HG03139 (cell line): ENCODE measurements around the gene CFAP53.
"Not testable (repeated sequence)": the region's sequence is repeated elsewhere in the genome, so short reads cannot be mapped to it uniquely, and the experiment has no call there.

Experiments
- ATAC-seq: cut with Tn5 transposase; IDR thresholded peaks from one replicate; pipeline ENCODE4 v1.9.1; 2021; ENCODE audit not compliant: unreplicated experiment

CFAP53 gene

DNA sequence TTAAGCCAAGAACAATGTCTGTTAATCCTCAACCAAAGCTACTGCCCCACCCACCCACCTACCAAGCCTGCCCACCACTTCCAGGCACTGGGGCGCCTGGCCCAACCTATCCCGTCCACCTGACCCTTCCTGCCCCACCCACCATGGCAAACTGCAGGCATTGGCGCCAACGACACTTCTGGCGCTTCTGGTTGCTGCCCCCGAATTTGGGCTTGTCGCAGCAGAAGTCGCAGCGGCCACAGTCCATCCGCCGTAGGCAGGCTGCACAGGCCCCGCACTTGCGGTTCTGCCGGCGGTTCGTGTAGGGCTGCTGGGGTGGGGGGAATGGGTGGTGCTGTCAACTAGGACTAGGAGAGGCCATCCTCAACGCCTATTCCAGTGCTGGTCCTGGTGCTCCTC lies 7.7 kb upstream of the CFAP53 start:
- ATAC-seq: no peak

- ATAC-seq: no peak
Measured at GRCh38 chr18:50273203-50274043, 7.1 kb upstream of the CFAP53 start.

- no peak for ATAC-seq
Measured at GRCh38 chr18:50272568-50272967, 6.3 kb upstream of the CFAP53 start.

DNA sequence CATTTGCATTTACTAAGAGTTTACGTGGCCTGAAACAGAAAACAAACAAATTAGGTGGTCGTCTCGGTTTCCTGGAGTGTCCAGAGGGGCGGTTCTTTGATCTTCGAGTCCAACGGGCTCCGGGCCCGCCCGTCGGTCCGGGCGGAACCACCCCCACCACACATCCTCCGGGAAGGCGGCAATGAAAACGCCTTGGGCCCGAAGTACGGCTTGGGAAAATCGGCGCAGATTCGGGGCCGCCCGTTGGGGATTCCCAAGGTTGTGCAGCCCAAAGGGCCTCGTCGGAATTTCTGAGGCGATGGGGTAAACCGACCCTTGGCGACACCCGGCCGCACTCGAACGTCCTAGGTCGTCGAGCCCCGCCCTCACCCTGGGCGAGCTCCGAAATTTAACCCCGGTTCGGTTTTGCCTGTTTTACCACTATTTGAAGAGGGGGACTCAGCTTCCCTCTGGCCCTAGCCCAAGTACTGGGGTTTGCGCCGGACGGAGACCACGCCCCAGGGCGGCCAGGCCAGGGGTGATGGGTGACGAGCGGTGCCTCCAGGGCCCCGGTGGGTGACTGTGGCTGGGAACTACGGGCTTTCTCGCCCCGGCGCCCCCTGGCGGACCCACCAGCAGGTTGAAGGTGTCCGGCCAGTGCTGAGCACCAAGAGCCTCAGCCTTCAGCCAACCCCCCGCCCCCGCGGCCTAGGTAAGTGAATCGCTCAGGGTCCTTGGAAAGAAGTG lies 1.9 kb upstream of the CFAP53 start:
- ATAC-seq: peak; percentile 66

- no peak for ATAC-seq
Measured at GRCh38 chr18:50262977-50263376, 3.3 kb downstream of the CFAP53 start.

- no peak for ATAC-seq
Measured at GRCh38 chr18:50250935-50251334, 15.4 kb downstream of the CFAP53 start.

- no peak for ATAC-seq
Measured at GRCh38 chr18:50249576-50249975, 16.7 kb downstream of the CFAP53 start.

DNA sequence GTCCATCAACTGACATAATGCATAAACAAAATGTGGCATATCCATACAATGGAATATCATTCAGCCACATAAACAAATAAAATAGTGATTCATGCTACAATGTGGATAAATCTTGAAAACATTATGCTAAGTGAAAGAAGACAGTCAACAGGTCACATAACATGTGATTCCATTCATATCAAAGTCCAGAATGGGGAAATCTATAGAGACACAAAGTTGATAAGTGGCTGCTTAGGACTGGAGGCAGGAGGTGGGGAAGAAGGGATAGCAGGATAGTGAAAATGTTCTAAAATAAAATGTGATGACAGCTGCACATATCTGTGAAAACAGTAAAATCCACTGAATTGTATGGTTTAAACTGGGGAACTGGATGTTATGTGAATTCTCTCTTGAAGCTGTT lies 18.7 kb downstream of the CFAP53 start:
- no peak for ATAC-seq

- not testable (repeated sequence) for ATAC-seq
Measured at GRCh38 chr18:50241768-50242167, 24.5 kb downstream of the CFAP53 start.

GRCh38 chr18:50240080-50240563 lies 26.2 kb downstream of the CFAP53 start:
- no peak for ATAC-seq

GRCh38 chr18:50232419-50232818 lies 33.9 kb downstream of the CFAP53 start:
- no peak for ATAC-seq

DNA sequence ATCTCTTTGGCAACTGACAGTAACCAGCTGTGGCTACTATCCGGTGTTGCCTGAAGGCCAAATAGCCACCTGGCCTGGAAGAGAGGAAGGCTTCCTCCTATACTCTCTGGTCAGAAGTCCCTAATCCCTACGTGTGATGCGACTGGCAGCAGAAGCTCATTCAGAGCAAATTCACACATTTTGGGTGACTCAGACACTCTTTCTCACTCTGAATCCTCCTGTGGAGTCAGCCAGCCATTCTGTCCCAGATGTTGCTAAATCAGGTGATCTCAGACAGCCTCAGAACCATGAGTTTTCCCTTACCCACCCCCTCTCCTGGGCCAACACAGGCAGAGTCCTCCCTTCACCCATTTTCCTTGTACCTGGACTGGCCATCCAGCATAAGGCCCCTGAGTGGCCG lies 34.7 kb downstream of the CFAP53 start:
- ATAC-seq: no peak

DNA sequence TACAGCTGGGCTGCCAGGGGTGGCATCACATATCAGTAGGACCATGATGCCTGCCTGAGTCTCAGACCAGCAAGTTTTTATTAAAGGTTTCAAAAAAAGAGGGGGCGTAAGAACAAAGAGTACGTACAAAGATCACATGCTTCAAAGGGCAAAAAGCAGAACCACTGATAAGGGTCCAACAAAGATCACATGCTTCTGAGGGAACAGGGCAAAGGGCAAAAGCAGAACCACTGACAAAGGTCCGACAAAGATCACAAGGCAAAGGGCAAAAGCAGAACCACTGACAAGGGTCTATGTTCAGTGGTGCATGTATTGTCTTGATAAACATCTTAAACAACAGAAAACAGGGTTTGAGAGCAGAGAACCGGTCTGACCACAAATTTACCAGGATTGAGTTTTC lies 46.0 kb downstream of the CFAP53 start:
- not testable (repeated sequence) for ATAC-seq

DNA sequence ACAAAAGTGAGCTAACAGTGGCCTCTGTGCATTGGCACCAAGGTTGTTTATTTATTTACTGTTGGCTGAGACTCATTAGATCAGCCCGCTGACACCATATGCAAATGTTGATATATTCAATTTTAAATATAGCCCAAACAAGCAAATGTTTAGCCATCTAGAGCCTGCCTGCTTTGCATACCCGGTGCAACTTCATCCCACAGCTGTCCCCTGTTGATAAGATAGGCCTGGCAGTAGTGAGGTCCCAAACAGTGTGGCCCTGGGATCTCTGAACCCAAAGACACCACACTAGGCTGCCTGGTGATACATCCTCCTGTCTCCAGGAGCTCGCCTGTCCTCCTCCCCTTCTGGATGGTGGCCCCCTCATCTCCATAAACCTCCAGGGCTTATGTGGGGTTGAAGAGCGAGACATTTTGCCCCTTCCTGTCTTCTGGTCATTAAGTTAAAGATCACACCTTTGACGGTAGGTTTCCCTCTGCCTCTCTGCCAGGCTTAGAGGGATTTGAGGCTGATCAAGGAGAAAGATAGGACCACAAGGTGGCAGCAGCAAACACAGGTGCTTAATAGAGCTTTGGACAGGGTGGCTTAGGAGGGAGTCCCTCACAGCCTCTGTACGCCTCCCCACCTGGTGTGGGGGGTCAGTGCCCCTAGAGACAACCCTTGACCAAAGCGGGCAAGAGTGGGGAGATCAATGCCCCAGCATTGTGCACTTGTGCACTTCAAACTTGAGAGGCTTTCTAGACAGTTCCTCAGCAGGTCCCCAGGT lies 47.7 kb downstream of the CFAP53 start:
- ATAC-seq: no peak

GRCh38 chr18:50209311-50209710 lies 57.0 kb downstream of the CFAP53 start:
- ATAC-seq: no peak

DNA sequence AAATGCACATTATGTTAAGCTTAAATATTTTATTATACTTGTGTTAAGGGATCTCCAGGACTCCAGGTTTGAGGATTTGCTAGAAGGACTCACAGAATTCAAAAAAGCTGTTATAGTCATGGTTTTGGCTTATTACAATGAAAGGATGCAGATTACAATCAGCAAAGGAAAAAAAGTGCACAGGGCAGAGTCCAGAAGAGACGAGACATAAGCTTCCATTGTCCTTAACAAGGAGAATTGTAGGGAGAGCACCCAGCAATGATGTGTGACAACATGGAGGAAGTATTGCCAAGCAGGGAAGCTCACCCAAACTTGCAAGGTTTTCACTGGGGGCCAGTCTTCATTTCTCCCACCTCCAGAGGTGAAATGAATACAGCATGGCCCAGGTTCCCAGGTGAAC lies 58.6 kb downstream of the CFAP53 start:
- no peak for ATAC-seq

GRCh38 chr18:50203801-50204604 lies 62.3 kb downstream of the CFAP53 start:
- ATAC-seq: no peak

- no peak for ATAC-seq
Measured at GRCh38 chr18:50201476-50202018, 64.7 kb downstream of the CFAP53 start.

DNA sequence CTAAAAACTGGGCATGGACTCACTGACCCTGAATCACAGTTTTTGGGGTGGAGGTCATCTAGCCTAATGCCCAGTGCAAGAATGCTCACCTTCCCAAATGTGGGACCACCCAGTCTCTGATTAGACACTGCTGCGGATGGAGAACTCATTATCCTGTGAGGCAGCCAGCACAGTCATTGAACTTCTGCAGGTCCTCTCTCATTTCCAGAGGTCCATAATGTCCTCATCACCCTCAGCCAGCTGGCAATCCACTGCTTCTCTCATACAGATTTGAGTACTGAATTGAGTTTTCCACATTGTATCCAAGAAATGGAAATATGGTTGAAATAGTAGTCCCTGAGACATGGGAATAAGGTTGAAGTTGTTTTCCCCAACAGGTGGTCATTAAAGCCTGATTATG lies 66.4 kb downstream of the CFAP53 start:
- no peak for ATAC-seq

DNA sequence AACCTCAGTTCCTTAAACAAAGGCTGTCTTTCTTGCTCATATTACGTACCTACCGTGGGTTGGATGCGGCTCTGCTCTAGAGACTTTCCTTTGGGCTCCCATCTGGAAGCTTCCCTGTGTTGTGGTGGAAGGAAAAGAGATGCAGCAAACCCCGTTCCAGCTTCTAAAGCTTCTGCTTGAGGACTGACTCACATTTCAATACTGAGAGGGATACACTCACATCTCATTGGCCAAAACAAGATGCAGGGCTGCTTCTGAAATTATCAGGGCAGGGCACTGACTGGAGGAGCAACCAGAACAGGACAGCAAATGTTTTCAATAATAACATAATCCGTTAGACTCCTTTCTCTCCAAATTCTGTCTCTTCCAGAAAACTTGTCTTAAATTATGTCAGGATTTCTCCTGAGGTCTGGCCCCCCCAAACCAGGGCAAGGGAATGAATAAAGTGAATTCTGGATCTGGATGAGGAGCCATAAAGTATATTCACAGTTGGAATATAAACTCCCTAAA lies 66.9 kb downstream of the CFAP53 start:
- no peak for ATAC-seq
